ENCODE data around the gene COX5B. TPM values are rescaled to one million over a fixed set of nuclear protein-coding genes. Genes with fewer than 3 reads are reported as not detected.
"Not testable (repeated sequence)": the region's sequence is repeated elsewhere in the genome, so short reads cannot be mapped to it uniquely, and the experiment has no call there.

COX5B gene
- total RNA-seq, 1 donor from 2014 or later, result 213 TPM

DNA sequence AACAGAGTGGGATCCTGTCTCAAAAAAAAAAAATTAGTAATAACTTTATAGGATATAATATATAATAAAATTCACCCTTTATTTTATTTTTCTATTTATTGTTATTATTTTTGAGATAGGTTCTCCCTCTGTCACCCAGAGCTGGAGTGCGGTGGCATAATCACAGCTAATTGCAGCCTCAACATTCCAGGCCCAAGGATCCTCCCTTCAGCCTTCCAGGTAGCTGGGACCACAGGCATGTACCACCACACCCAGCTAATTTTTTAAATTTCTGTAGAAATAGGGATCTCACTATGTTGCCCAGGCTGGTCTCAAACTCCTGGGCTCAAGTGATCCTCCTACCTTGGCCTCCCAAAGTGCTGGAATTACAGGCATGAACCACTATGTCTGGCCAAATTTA is 24.6 kb downstream of the COX5B start:
- Histone ChIP-seq H2AFZ (ENCODE audit: low read depth, low read length) (no peak overlapping the region), H3K9ac (ENCODE audit: low read length) (no peak overlapping the region), H3K79me2 (ENCODE audit: insufficient read depth, low read length) (no peaks in the 10 kb centered on the region), H3K4me1 (ENCODE audit: insufficient read depth, low read length) (peaks cover 5% of the 10 kb centered on the region), H3K4me3 (ENCODE audit: insufficient read depth, low read depth, low read length) (no peak overlapping the region), H3K27me3 (ENCODE audit: insufficient read depth, low read length) (no peaks in the 10 kb centered on the region), H3K36me3 (ENCODE audit: insufficient read depth, low read length) (no peaks in the 10 kb centered on the region), H4K20me1 (ENCODE audit: insufficient read depth, low read length) (no peaks in the 10 kb centered on the region), H3K27ac (ENCODE audit: low read depth, low read length) (no peak overlapping the region), H3K9me3 (ENCODE audit: insufficient read depth, low read depth, low read length) (no peaks in the 10 kb centered on the region), H3K4me2 (ENCODE audit: low read length) (no peak overlapping the region)
- Mint-ChIP-seq H3K9me3 (ENCODE audit: unreplicated experiment) (no peaks in the 10 kb centered on the region), H3K4me3 (ENCODE audit: unreplicated experiment) (no peak overlapping the region), H3K27ac (ENCODE audit: unreplicated experiment) (no peak overlapping the region), H3K27me3 (ENCODE audit: low read depth, unreplicated experiment) (no peaks in the 10 kb centered on the region), H3K36me3 (ENCODE audit: low read depth, unreplicated experiment) (peaks cover 6% of the 10 kb centered on the region), H3K4me1 (ENCODE audit: low read depth, unreplicated experiment) (peaks cover 4% of the 10 kb centered on the region)
- TF ChIP-seq EZH2 (IDR thresholded peaks at IDR 0.05; ENCODE audit: insufficient read depth, low read length), result no peak
- TF ChIP-seq, protein P1, sequence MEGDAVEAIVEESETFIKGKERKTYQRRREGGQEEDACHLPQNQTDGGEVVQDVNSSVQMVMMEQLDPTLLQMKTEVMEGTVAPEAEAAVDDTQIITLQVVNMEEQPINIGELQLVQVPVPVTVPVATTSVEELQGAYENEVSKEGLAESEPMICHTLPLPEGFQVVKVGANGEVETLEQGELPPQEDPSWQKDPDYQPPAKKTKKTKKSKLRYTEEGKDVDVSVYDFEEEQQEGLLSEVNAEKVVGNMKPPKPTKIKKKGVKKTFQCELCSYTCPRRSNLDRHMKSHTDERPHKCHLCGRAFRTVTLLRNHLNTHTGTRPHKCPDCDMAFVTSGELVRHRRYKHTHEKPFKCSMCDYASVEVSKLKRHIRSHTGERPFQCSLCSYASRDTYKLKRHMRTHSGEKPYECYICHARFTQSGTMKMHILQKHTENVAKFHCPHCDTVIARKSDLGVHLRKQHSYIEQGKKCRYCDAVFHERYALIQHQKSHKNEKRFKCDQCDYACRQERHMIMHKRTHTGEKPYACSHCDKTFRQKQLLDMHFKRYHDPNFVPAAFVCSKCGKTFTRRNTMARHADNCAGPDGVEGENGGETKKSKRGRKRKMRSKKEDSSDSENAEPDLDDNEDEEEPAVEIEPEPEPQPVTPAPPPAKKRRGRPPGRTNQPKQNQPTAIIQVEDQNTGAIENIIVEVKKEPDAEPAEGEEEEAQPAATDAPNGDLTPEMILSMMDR (IDR thresholded peaks at IDR 0.05; ENCODE audit: insufficient read depth, low read depth, low read length), result no peak
- no peak for FAIRE-seq
- DNase-seq (ENCODE audit: low read depth), result no peak

GRCh38 chr2:97671526-97671925 is 25.7 kb downstream of the COX5B start:
- Histone ChIP-seq H3K27ac (ENCODE audit: low read depth, low read length) (no peak overlapping the region), H3K36me3 (ENCODE audit: insufficient read depth, low read length) (no peaks in the 10 kb centered on the region), H4K20me1 (ENCODE audit: insufficient read depth, low read length) (no peaks in the 10 kb centered on the region), H2AFZ (ENCODE audit: low read depth, low read length) (no peak overlapping the region), H3K9me3 (ENCODE audit: insufficient read depth, low read depth, low read length) (no peaks in the 10 kb centered on the region), H3K4me1 (ENCODE audit: insufficient read depth, low read length) (peaks cover 5% of the 10 kb centered on the region), H3K79me2 (ENCODE audit: insufficient read depth, low read length) (no peaks in the 10 kb centered on the region), H3K27me3 (ENCODE audit: insufficient read depth, low read length) (no peaks in the 10 kb centered on the region), H3K4me3 (ENCODE audit: insufficient read depth, low read depth, low read length) (no peak overlapping the region), H3K4me2 (ENCODE audit: low read length) (no peak overlapping the region), H3K9ac (ENCODE audit: low read length) (no peak overlapping the region)
- no peak for FAIRE-seq
- TF ChIP-seq, protein P1 (IDR thresholded peaks at IDR 0.05; ENCODE audit: insufficient read depth, low read depth, low read length), result no peak
- no peak for TF ChIP-seq EZH2 (IDR thresholded peaks at IDR 0.05; ENCODE audit: insufficient read depth, low read length)
- Mint-ChIP-seq H3K27ac (ENCODE audit: unreplicated experiment) (no peak overlapping the region), H3K36me3 (ENCODE audit: low read depth, unreplicated experiment) (peaks cover 6% of the 10 kb centered on the region), H3K27me3 (ENCODE audit: low read depth, unreplicated experiment) (no peaks in the 10 kb centered on the region), H3K4me1 (ENCODE audit: low read depth, unreplicated experiment) (peaks cover 4% of the 10 kb centered on the region), H3K4me3 (ENCODE audit: unreplicated experiment) (no peak overlapping the region), H3K9me3 (ENCODE audit: unreplicated experiment) (no peaks in the 10 kb centered on the region)
- no peak for DNase-seq (ENCODE audit: low read depth)

DNA sequence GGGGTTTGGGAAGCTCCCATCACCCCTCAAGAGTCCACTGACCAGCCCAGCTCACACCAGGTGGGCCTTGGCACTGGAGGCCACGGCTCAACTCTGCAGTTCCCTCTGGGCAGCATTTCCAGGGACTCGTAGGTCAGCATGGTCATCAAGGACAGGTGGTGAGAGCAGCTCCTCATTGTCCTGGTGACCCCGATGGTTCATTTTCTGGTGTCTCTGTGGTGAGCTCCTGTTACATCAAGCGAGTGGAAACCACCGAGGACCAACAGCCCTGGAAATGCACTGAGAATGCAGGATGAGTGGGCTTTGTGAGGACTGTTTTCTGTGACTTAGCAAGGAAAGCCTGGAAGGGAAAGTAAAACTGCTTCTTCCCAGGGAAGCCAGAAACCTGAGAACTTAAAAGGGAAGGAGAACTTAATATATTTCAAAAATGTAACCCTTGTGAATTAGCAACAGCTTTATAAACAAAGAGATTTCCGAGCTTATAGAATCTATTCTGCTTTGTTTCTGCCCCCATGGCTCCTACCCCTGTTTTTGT is 26.8 kb downstream of the COX5B start:
- H3K36me3 ChIP-seq (ENCODE audit: insufficient read depth, low read length); H3K27me3 Mint-ChIP-seq (ENCODE audit: low read depth, unreplicated experiment); H3K27ac Mint-ChIP-seq (ENCODE audit: unreplicated experiment); FAIRE-seq; H3K4me3 Mint-ChIP-seq (ENCODE audit: unreplicated experiment); H3K9me3 ChIP-seq (ENCODE audit: insufficient read depth, low read depth, low read length); H3K27ac ChIP-seq (ENCODE audit: low read depth, low read length); H3K4me1 ChIP-seq (ENCODE audit: insufficient read depth, low read length); H3K9me3 Mint-ChIP-seq (ENCODE audit: unreplicated experiment); H3K36me3 Mint-ChIP-seq (ENCODE audit: low read depth, unreplicated experiment); H3K4me2 ChIP-seq (ENCODE audit: low read length); H2AFZ ChIP-seq (ENCODE audit: low read depth, low read length); H3K79me2 ChIP-seq (ENCODE audit: insufficient read depth, low read length); H4K20me1 ChIP-seq (ENCODE audit: insufficient read depth, low read length); H3K27me3 ChIP-seq (ENCODE audit: insufficient read depth, low read length); H3K4me3 ChIP-seq (ENCODE audit: insufficient read depth, low read depth, low read length); H3K9ac ChIP-seq (ENCODE audit: low read length); H3K4me1 Mint-ChIP-seq (ENCODE audit: low read depth, unreplicated experiment); DNase-seq (ENCODE audit: low read depth): not testable (repeated sequence)

All from astrocyte (in vitro differentiated cells and primary cell).